Measurements from ENCODE around the gene MYO16. TPM values are rescaled to one million over a fixed set of nuclear protein-coding genes. Genes with fewer than 3 reads are reported as not detected.

MYO16 gene
- total and polyA plus RNA-seq, 12 donors: 0.56 to 2.4 (median 1.4) TPM

- 93 to 98% (median 95%) methylated on average over 4 to 7 of the region's 7 CpGs for WGBS, 4 donors
- Histone ChIP-seq H3K27ac (no peak overlapping the region), H3K36me3 (replicated peaks in 1 of 2) (no peaks in the 10 kb centered on the region), H3K9me3 (replicated peaks in 1 of 3) (no peaks in the 10 kb centered on the region), H3K4me3 (no peak overlapping the region), H3K4me1 (replicated peaks in 1 of 2) (no peaks in the 10 kb centered on the region), H3K27me3 (no peaks in the 10 kb centered on the region)
- DNase-seq: no peak
- intact Hi-C loops (cut with DNase I): no loop called here
- TF ChIP-seq POLR2A (IDR thresholded peaks at IDR 0.05) (no peak), CTCF (IDR thresholded peaks at IDR 0.05) (no peak)
Observed at GRCh38 chr13:108968566-108968965, 339.2 kb downstream of the MYO16 start.

GRCh38 chr13:108974686-108975085 is 345.3 kb downstream of the MYO16 start:
- Histone ChIP-seq H3K9me3 (replicated peaks in 1 of 3) (no peaks in the 10 kb centered on the region), H3K4me1 (replicated peaks in 1 of 2) (no peaks in the 10 kb centered on the region), H3K4me3 (no peak overlapping the region), H3K27me3 (no peaks in the 10 kb centered on the region), H3K27ac (no peak overlapping the region), H3K36me3 (replicated peaks in 1 of 2) (no peaks in the 10 kb centered on the region)
- intact Hi-C loops (cut with DNase I): no loop called here
- no peak for TF ChIP-seq POLR2A (IDR thresholded peaks at IDR 0.05)
- no peak for TF ChIP-seq CTCF (IDR thresholded peaks at IDR 0.05)
- no peak for DNase-seq

- no peak for DNase-seq
- H3K4me3 ChIP-seq: no peak overlapping the region
- 8 to 15% (median 13%) methylated on average over 5 of the region's 5 CpGs for WGBS, 4 donors
- no peaks in the 10 kb centered on the region for H3K27me3 ChIP-seq
- no peaks in the 10 kb centered on the region for H3K36me3 ChIP-seq (replicated peaks in 1 of 2)
- intact Hi-C loops (cut with DNase I): no loop called here
- peaks cover 7 to 18% of the 10 kb centered on the region in 2 donors for H3K4me1 ChIP-seq (replicated peaks in 1 of 2)
- H3K27ac ChIP-seq: peak overlapping the region in 4 of 5 donors; percentile 3 to 55 (median 32)
- TF ChIP-seq POLR2A (IDR thresholded peaks at IDR 0.05): peak in 1 of 2 donors; percentile 30
- TF ChIP-seq CTCF (IDR thresholded peaks at IDR 0.05): no peak
- H3K9me3 ChIP-seq (replicated peaks in 1 of 3): no peaks in the 10 kb centered on the region
Observed at GRCh38 chr13:108980237-108980636, 350.8 kb downstream of the MYO16 start.

GRCh38 chr13:108981407-108981806 is 352.0 kb downstream of the MYO16 start:
- intact Hi-C loops (cut with DNase I): no loop called here
- Histone ChIP-seq H3K9me3 (replicated peaks in 1 of 3) (no peaks in the 10 kb centered on the region), H3K27me3 (no peaks in the 10 kb centered on the region), H3K4me1 (replicated peaks in 1 of 2) (peaks cover 7 to 18% of the 10 kb centered on the region in 2 donors), H3K36me3 (replicated peaks in 1 of 2) (no peaks in the 10 kb centered on the region), H3K4me3 (no peak overlapping the region), H3K27ac (peak overlapping the region in 3 of 5 donors; percentile 14 to 66 (median 55))
- WGBS, 4 donors: 43 to 58% (median 53%) methylated on average over 6 to 7 of the region's 7 CpGs
- TF ChIP-seq CTCF (IDR thresholded peaks at IDR 0.05) (no peak), POLR2A (IDR thresholded peaks at IDR 0.05) (peak in 1 of 2 donors; percentile 32)
- DNase-seq: peak; percentile 71 to 90 (median 88)
